Gastrocnemius medialis (tissue), 4 donors: Measurements from ENCODE around the gene MPZL3. TPM values are rescaled to one million over a fixed set of nuclear protein-coding genes. Genes with fewer than 3 reads are reported as not detected.
A peak's percentile ranks its signal among the peaks of the same experiment; 100 is the strongest.

Source experiments
- ATAC-seq, 2 donors: fragments of 150-250 bp; one replicate each; pipeline ENCODE4 v1.9.1; 2016
- DNase-seq, 2 donors: peaks; one replicate each; pipeline ENCODE4 v3.0.0-alpha.2; 2019
- H3K27ac ChIP-seq, 4 donors: fragments of 200-600 bp; sonication (generic); 1 replicate in 1 of 4; 2 replicates in 3 of 4; pipeline ENCODE4 v1.5.1; 2016 to 2018; ENCODE audit warnings: mild to moderate bottlenecking in 2 of 4, moderate library complexity in 1 of 4
- H3K27me3 ChIP-seq, 3 donors: fragments of 200-600 bp; sonication (generic) in 2 of 3; 1 replicate in 1 of 3; 2 replicates in 2 of 3; pipeline versions ENCODE4 v1.5.1 to v1.6.0; 2016 to 2019; ENCODE audit warnings: mild to moderate bottlenecking in 1 of 3, moderate library complexity in 1 of 3
- H3K36me3 ChIP-seq, 2 donors: fragments of 200-600 bp; sonication (generic) in 1 of 2; one replicate each; pipeline ENCODE4 v1.5.1; 2017 to 2018
- H3K4me1 ChIP-seq, 2 donors: fragments of 200-600 bp; sonication (generic) in 1 of 2; one replicate each; pipeline ENCODE4 v1.5.1; 2016 to 2017; ENCODE audit warnings: mild to moderate bottlenecking in 2 of 2
- H3K4me3 ChIP-seq, 4 donors: fragments of 200-600 bp; sonication (generic) in 3 of 4; 1 replicate in 1 of 4; 2 replicates in 3 of 4; pipeline ENCODE4 v1.5.1; 2016 to 2019; ENCODE audit warnings: mild to moderate bottlenecking in 2 of 4
- H3K9me3 ChIP-seq, 3 donors: fragments of 200-600 bp; sonication (generic) in 2 of 3; 1 replicate in 1 of 3; 2 replicates in 2 of 3; pipeline ENCODE4 v1.5.1; 2016 to 2019
- POLR2A ChIP-seq, 2 donors: fragments of 450-650 bp; IDR thresholded peaks; one replicate each; pipeline ENCODE4 v1.6.1; 2017; ENCODE audit warnings: antibody characterized with exemption in 2 of 2, mild to moderate bottlenecking in 2 of 2, moderate library complexity in 2 of 2
- in situ Hi-C, 4 donors: fragments of 200-750 bp; cut with MboI; loops; one replicate each; pipeline versions ENCODE4 v1.15.0 to v1.8.0; 2017; ENCODE audit warnings: low sequenced_read_pairs in 4 of 4
- intact Hi-C: fragments of 100-400 bp; cut with DNase I; formaldehyde crosslinking; loops from one replicate; pipeline ENCODE4 v1.15.1; 2023; ENCODE audit warnings: low total_unique reads
- total RNA-seq, 4 donors: library from RNA; depleted of rRNA; stranded (reverse); fragments of >200 nt; gene quantifications; one replicate each; pipeline versions ENCODE4 v1.1.0 to v1.2.3, GENCODE V29; 2016
- TF ChIP-seq, protein P1 (sequence below), 5 experiments: fragments of 450-650 bp in 3 of 5; fragments of 200-600 bp in 2 of 5; sonication (generic) in 2 of 5; IDR thresholded peaks in 4 of 5; conservative IDR thresholded peaks in 1 of 5; 1 replicate in 4 of 5; 2 replicates in 1 of 5; pipeline ENCODE4 v1.5.1; 2016 to 2019; ENCODE audit warnings: antibody characterized with exemption in 5 of 5, mild to moderate bottlenecking in 3 of 5, moderate library complexity in 3 of 5

The MPZL3 gene
- total RNA-seq, 4 donors from 2014 or later: 0.10 to 2.1 (median 0.19) TPM

DNA sequence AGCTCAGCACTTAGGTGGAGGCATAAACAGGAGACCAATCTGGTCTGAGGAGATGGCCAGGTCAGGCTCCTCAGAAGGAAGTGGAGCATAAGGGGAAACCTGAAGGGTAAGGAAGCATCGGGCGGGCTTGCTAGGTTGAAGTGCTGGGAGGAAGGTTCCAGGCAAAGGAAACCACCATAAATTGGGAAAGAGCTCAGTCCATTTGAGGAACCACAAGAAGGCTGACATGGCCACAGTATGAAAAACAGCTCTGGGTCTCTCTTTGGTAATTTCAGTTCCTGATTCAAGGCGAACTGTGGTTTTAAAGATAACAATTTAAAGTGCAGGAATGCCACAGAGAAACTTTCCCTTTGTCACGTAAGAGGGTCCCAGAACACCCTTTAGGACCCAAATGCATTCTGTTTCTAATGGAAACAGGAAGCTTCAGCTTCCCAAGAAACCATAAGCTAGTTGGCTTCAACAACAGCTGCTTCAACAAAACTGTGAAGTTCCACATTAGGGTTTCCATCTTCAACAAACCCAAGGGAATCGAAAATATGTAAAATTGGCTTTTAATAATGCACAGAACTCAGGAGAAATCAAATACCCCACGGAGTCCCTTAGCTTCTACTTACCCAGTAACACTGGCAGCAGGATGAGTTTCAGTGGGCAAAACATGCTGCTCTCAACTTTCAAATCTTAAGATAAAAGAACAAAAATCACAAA is 37.8 kb downstream of the MPZL3 start:
- intact Hi-C loops: no loop called here
- TF ChIP-seq, protein P1, sequence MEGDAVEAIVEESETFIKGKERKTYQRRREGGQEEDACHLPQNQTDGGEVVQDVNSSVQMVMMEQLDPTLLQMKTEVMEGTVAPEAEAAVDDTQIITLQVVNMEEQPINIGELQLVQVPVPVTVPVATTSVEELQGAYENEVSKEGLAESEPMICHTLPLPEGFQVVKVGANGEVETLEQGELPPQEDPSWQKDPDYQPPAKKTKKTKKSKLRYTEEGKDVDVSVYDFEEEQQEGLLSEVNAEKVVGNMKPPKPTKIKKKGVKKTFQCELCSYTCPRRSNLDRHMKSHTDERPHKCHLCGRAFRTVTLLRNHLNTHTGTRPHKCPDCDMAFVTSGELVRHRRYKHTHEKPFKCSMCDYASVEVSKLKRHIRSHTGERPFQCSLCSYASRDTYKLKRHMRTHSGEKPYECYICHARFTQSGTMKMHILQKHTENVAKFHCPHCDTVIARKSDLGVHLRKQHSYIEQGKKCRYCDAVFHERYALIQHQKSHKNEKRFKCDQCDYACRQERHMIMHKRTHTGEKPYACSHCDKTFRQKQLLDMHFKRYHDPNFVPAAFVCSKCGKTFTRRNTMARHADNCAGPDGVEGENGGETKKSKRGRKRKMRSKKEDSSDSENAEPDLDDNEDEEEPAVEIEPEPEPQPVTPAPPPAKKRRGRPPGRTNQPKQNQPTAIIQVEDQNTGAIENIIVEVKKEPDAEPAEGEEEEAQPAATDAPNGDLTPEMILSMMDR (IDR thresholded peaks at IDR 0.05 in 4 of 5, conservative IDR thresholded peaks at IDR 0.05 in 1 of 5): no peak
- no peak for TF ChIP-seq POLR2A (IDR thresholded peaks at IDR 0.05)
- in situ Hi-C loops: no loop called here
- Histone ChIP-seq H3K4me1 (no peaks in the 10 kb centered on the region), H3K27ac (no peak overlapping the region), H3K9me3 (no peaks in the 10 kb centered on the region), H3K36me3 (no peaks in the 10 kb centered on the region), H3K4me3 (no peak overlapping the region), H3K27me3 (peaks cover 0 to 9% (median 6%) of the 10 kb centered on the region in 3 donors)
- no peak for ATAC-seq
- DNase-seq: peak in 1 of 2 donors; percentile 12

DNA sequence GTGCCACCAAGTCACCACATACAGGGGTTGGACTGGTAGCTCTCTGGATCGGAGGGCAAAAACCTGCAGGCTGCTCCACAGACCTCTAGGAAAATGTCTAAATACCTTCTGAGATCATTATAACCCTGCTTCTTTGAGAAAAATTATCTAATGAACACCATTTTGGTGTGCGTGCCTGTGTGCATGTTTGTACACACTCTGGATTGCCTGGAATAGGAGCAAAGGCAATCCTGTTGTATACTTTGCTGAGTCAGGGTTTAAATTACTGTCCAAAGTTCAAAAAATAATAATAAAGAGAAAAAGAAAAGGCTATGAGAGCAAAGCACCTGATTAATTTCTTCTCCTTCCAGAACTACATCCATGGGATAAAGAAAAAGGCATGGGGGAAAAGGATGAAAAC is 38.4 kb downstream of the MPZL3 start:
- no peak for TF ChIP-seq POLR2A (IDR thresholded peaks at IDR 0.05)
- TF ChIP-seq, protein P1 (IDR thresholded peaks at IDR 0.05 in 4 of 5, conservative IDR thresholded peaks at IDR 0.05 in 1 of 5): no peak
- ATAC-seq (no peak), DNase-seq (no peak)
- H3K36me3 ChIP-seq: no peaks in the 10 kb centered on the region
- H3K27ac ChIP-seq: no peak overlapping the region
- no peaks in the 10 kb centered on the region for H3K9me3 ChIP-seq
- H3K4me3 ChIP-seq: no peak overlapping the region
- in situ Hi-C loops (no loop called here), intact Hi-C loops (no loop called here)
- H3K4me1 ChIP-seq: no peaks in the 10 kb centered on the region
- peaks cover 0 to 14% (median 10%) of the 10 kb centered on the region in 3 donors for H3K27me3 ChIP-seq

DNA sequence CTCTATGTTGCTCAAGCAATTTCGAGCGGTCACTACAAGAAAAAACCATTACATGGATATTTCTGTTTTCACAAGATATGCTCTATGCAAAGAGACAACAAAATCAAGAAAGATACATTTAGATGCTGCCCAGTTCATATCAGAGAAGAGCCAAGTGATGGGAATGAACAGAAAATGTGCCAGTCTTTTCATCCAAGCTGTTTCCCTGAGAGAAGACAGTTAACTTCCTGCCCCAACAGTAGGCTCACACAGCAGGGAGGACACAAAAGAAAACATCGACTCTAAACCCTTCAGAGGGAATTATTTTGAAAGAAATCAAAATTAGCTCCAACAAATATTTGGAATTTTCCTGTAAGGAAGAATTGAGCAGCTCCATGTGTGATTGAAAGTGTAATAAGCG is 39.0 kb downstream of the MPZL3 start:
- peaks cover 0 to 14% (median 13%) of the 10 kb centered on the region in 3 donors for H3K27me3 ChIP-seq
- no peak for DNase-seq
- no peaks in the 10 kb centered on the region for H3K4me1 ChIP-seq
- H3K36me3 ChIP-seq: no peaks in the 10 kb centered on the region
- no peak for ATAC-seq
- TF ChIP-seq, protein P1 (IDR thresholded peaks at IDR 0.05 in 4 of 5, conservative IDR thresholded peaks at IDR 0.05 in 1 of 5): no peak
- no peak for TF ChIP-seq POLR2A (IDR thresholded peaks at IDR 0.05)
- intact Hi-C loops: no loop called here
- H3K4me3 ChIP-seq: no peak overlapping the region
- H3K27ac ChIP-seq: no peak overlapping the region
- H3K9me3 ChIP-seq: no peaks in the 10 kb centered on the region
- in situ Hi-C loops: no loop called here

DNA sequence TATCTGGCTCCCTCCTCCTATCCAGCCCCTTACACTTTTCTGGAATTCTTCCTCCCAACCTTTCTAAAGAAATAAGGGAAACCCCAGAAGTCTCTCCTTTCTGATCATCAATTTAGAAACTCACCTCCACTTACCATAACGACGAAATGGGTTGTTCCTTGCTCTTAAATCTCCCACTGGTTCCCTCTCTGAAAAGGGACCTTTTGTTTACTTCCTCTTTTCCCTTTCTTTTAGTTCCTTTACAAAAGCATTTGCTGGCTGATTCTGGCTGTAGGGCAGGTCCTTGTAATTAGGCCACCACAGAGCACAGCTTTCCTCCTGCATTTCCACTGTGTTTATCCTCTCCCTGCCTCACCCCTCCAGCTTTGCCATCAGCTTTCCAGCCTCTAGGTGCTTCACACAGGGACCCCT is 39.4 kb downstream of the MPZL3 start:
- intact Hi-C loops: no loop called here
- H3K27ac ChIP-seq: no peak overlapping the region
- in situ Hi-C loops: no loop called here
- H3K4me1 ChIP-seq: no peaks in the 10 kb centered on the region
- DNase-seq (no peak), ATAC-seq (no peak)
- H3K4me3 ChIP-seq: no peak overlapping the region
- peaks cover 0 to 14% (median 13%) of the 10 kb centered on the region in 3 donors for H3K27me3 ChIP-seq
- no peaks in the 10 kb centered on the region for H3K9me3 ChIP-seq
- TF ChIP-seq POLR2A (IDR thresholded peaks at IDR 0.05): no peak
- TF ChIP-seq, protein P1 (IDR thresholded peaks at IDR 0.05 in 4 of 5, conservative IDR thresholded peaks at IDR 0.05 in 1 of 5): no peak
- H3K36me3 ChIP-seq: no peaks in the 10 kb centered on the region
